Vagina (tissue), 2 donors: ENCODE data around the gene CCDC63.

Experiments
- CTCF ChIP-seq, 3 experiments: fragments of 450-650 bp in 2 of 3; fragments of 200-600 bp in 1 of 3; sonication (generic) in 1 of 3; IDR thresholded peaks; one replicate each; pipeline ENCODE4 v1.5.1; 2017 to 2019; ENCODE audit warnings: antibody characterized with exemption in 3 of 3, mild to moderate bottlenecking in 2 of 3, moderate library complexity in 2 of 3
- POLR2A ChIP-seq, 2 donors: fragments of 450-650 bp; IDR thresholded peaks; one replicate each; pipeline ENCODE4 v1.6.1; 2017; ENCODE audit warnings: antibody characterized with exemption in 2 of 2, mild to moderate bottlenecking in 2 of 2, moderate library complexity in 2 of 2

- no peak for TF ChIP-seq CTCF (IDR thresholded peaks at IDR 0.05)
- TF ChIP-seq POLR2A (IDR thresholded peaks at IDR 0.05) = no peak
These were observed 27.1 kb upstream of the CCDC63 start for GRCh38 chr12:110819646-110820045.
